GM19238 (cell line): ENCODE results near the gene SRCIN1.
"Not testable (repeated sequence)": the region's sequence is repeated elsewhere in the genome, so short reads cannot be mapped to it uniquely, and the experiment has no call there.

Experiments used
- DNase-seq: peaks from one replicate; pipeline ENCODE4 v3.0.0; 2011; ENCODE audit warnings: low spot score; ENCODE audit not compliant: insufficient read length

Gene SRCIN1

GRCh38 chr17:38546396-38546795 is 59.4 kb downstream of the SRCIN1 start:
- DNase-seq = no peak

- no peak for DNase-seq
These were observed 60.1 kb downstream of the SRCIN1 start for GRCh38 chr17:38545531-38546225.

- DNase-seq = no peak
These were observed 60.9 kb downstream of the SRCIN1 start for GRCh38 chr17:38544839-38545209.

GRCh38 chr17:38544175-38544838 is 61.4 kb downstream of the SRCIN1 start:
- DNase-seq = no peak

- DNase-seq = no peak
These were observed 62.2 kb downstream of the SRCIN1 start for GRCh38 chr17:38543403-38544174.

GRCh38 chr17:38542286-38542685 is 63.5 kb downstream of the SRCIN1 start:
- no peak for DNase-seq

GRCh38 chr17:38541281-38541680 is 64.5 kb downstream of the SRCIN1 start:
- DNase-seq = no peak

GRCh38 chr17:38540514-38541045 is 65.2 kb downstream of the SRCIN1 start:
- no peak for DNase-seq

GRCh38 chr17:38539386-38539785 is 66.4 kb downstream of the SRCIN1 start:
- DNase-seq = no peak

GRCh38 chr17:38538906-38539305 is 66.8 kb downstream of the SRCIN1 start:
- DNase-seq = no peak

GRCh38 chr17:38536661-38537060 is 69.1 kb downstream of the SRCIN1 start:
- no peak for DNase-seq

GRCh38 chr17:38535886-38536285 is 69.9 kb downstream of the SRCIN1 start:
- no peak for DNase-seq

- DNase-seq = no peak
These were observed 71.3 kb downstream of the SRCIN1 start for GRCh38 chr17:38534498-38534885.

GRCh38 chr17:38533866-38534497 is 71.8 kb downstream of the SRCIN1 start:
- no peak for DNase-seq

- no peak for DNase-seq
These were observed 72.5 kb downstream of the SRCIN1 start for GRCh38 chr17:38533241-38533640.

- no peak for DNase-seq
These were observed 73.3 kb downstream of the SRCIN1 start for GRCh38 chr17:38532451-38532850.

- not testable (repeated sequence) for DNase-seq
These were observed 74.0 kb downstream of the SRCIN1 start for GRCh38 chr17:38531761-38532160.

GRCh38 chr17:38530856-38531255 is 74.9 kb downstream of the SRCIN1 start:
- not testable (repeated sequence) for DNase-seq

GRCh38 chr17:38528141-38528540 is 77.6 kb downstream of the SRCIN1 start:
- not testable (repeated sequence) for DNase-seq

GRCh38 chr17:38526526-38526925 is 79.2 kb downstream of the SRCIN1 start:
- not testable (repeated sequence) for DNase-seq

GRCh38 chr17:38512473-38513058 is 93.2 kb downstream of the SRCIN1 start:
- no peak for DNase-seq
